H9 (cell line): ENCODE measurements around the gene APOBR. TPM values are rescaled to one million over a fixed set of nuclear protein-coding genes. Genes with fewer than 3 reads are reported as not detected.

Experiments used
- DNase-seq: peaks from one replicate; pipeline ENCODE4 v3.0.0-alpha.2; 2017
- H2AFZ ChIP-seq: one replicate; pipeline ENCODE4 v1.6.1; 2013; ENCODE audit warnings: mild to moderate bottlenecking, low read length, control low read depth, moderate library complexity
- H2AK5ac ChIP-seq: 2 replicates; pipeline ENCODE4 v1.6.1; 2013; ENCODE audit warnings: low read length, control low read depth, mixed read lengths; ENCODE audit not compliant: insufficient read length
- H2BK120ac ChIP-seq: one replicate; pipeline ENCODE4 v1.6.1; 2013; ENCODE audit warnings: low read depth, mild to moderate bottlenecking, low read length, control low read depth, inconsistent platforms; ENCODE audit not compliant: poor library complexity, severe bottlenecking
- H2BK12ac ChIP-seq: 2 replicates; pipeline ENCODE4 v1.6.1; 2013; ENCODE audit warnings: low read length, control low read depth, mixed read lengths, low read depth; ENCODE audit not compliant: insufficient read length
- H2BK15ac ChIP-seq: 2 replicates; pipeline ENCODE4 v1.6.1; 2013; ENCODE audit warnings: low read depth, low read length, control low read depth
- H2BK20ac ChIP-seq: one replicate; pipeline ENCODE4 v1.6.1; 2013; ENCODE audit warnings: low read depth, mild to moderate bottlenecking, low read length, control low read depth, inconsistent platforms; ENCODE audit not compliant: poor library complexity, severe bottlenecking
- H2BK5ac ChIP-seq: 2 replicates; pipeline ENCODE4 v1.6.1; 2013; ENCODE audit warnings: low read length, control low read depth, mixed read lengths; ENCODE audit not compliant: insufficient read length
- H3K14ac ChIP-seq: 2 replicates; pipeline ENCODE4 v1.6.1; 2013; ENCODE audit warnings: low read length, control low read depth; ENCODE audit not compliant: insufficient read depth
- H3K18ac ChIP-seq: 2 replicates; pipeline ENCODE4 v1.6.1; 2013; ENCODE audit warnings: low read depth, mild to moderate bottlenecking, mixed read lengths, low read length, control low read depth; ENCODE audit not compliant: insufficient read length
- H3K23ac ChIP-seq: 2 replicates; pipeline ENCODE4 v1.6.1; 2013; ENCODE audit warnings: low read length, control low read depth, mixed read lengths, low read depth; ENCODE audit not compliant: insufficient read length
- H3K23me2 ChIP-seq: 2 replicates; pipeline ENCODE4 v1.6.1; 2013; ENCODE audit warnings: low read depth, mild to moderate bottlenecking, mixed read lengths, low read length, control low read depth; ENCODE audit not compliant: insufficient read length, poor library complexity, severe bottlenecking
- H3K27ac ChIP-seq: 2 replicates; pipeline ENCODE4 v1.5.1; 2013; ENCODE audit warnings: low read length, control low read depth, mixed read lengths, low read depth; ENCODE audit not compliant: insufficient read length
- H3K27me3 ChIP-seq: 2 replicates; pipeline ENCODE4 v1.6.1; 2013; ENCODE audit warnings: low read length, control low read depth, inconsistent platforms; ENCODE audit not compliant: insufficient read depth
- H3K4ac ChIP-seq: 2 replicates; pipeline ENCODE4 v1.6.1; 2013; ENCODE audit warnings: low read depth, mild to moderate bottlenecking, control low read depth, inconsistent platforms, low read length, moderate library complexity
- H3K4me1 ChIP-seq: 2 replicates; pipeline ENCODE4 v1.6.1; 2013; ENCODE audit warnings: low read length, control low read depth, inconsistent platforms; ENCODE audit not compliant: insufficient read depth
- H3K4me2 ChIP-seq: 2 replicates; pipeline ENCODE4 v1.6.1; 2013; ENCODE audit warnings: low read length, control low read depth, mixed read lengths; ENCODE audit not compliant: insufficient read length, insufficient read depth
- H3K56ac ChIP-seq: 2 replicates; pipeline ENCODE4 v1.6.1; 2013; ENCODE audit warnings: low read depth, mild to moderate bottlenecking, mixed read lengths, low read length, control low read depth; ENCODE audit not compliant: insufficient read length
- H3K79me1 ChIP-seq: 2 replicates; pipeline ENCODE4 v1.6.1; 2013; ENCODE audit warnings: low read depth, mild to moderate bottlenecking, moderate library complexity, low read length, control low read depth, inconsistent platforms; ENCODE audit not compliant: insufficient read depth, poor library complexity, severe bottlenecking
- H3K79me2 ChIP-seq: 2 replicates; pipeline ENCODE4 v1.6.1; 2013; ENCODE audit warnings: low read length, control low read depth, inconsistent platforms; ENCODE audit not compliant: insufficient read depth
- H3K9ac ChIP-seq: 2 replicates; pipeline ENCODE4 v1.6.1; 2013; ENCODE audit warnings: low read length, control low read depth, mixed read lengths; ENCODE audit not compliant: insufficient read length; ENCODE audit errors: extremely low read depth
- H3K9me3 ChIP-seq: one replicate; pipeline ENCODE4 v1.6.1; 2013; ENCODE audit warnings: low read depth, low read length, inconsistent platforms; ENCODE audit not compliant: control insufficient read depth
- H3T11ph ChIP-seq: one replicate; pipeline ENCODE4 v1.6.1; 2013; ENCODE audit warnings: mild to moderate bottlenecking, low read length, control low read depth, inconsistent platforms
- H4K20me1 ChIP-seq: one replicate; pipeline ENCODE4 v1.6.1; 2013; ENCODE audit not compliant: control insufficient read depth, insufficient read length, insufficient read depth
- H4K5ac ChIP-seq: 2 replicates; pipeline ENCODE4 v1.6.1; 2013; ENCODE audit warnings: low read depth, mild to moderate bottlenecking, mixed read lengths, low read length, control low read depth; ENCODE audit not compliant: insufficient read length
- H4K8ac ChIP-seq: replicated peaks from 2 replicates; pipeline ENCODE4 v1.6.1; 2013; ENCODE audit warnings: low read length, control low read depth, mixed read lengths, low read depth; ENCODE audit not compliant: insufficient read length
- H4K91ac ChIP-seq: 2 replicates; pipeline ENCODE4 v1.6.1; 2013; ENCODE audit warnings: low read depth, mild to moderate bottlenecking, moderate library complexity, mixed read lengths, low read length, control low read depth; ENCODE audit not compliant: insufficient read length
- H3K27ac Mint-ChIP-seq, 3 experiments: 2 replicates in 2 of 3; 3 replicates in 1 of 3; pipeline ENCODE4 v1.8.0; 2020 to 2021; ENCODE audit warnings: mixed read lengths in 3 of 3, mild to moderate bottlenecking in 1 of 3, moderate library complexity in 1 of 3
- H3K27me3 Mint-ChIP-seq: 2 replicates; pipeline ENCODE4 v1.8.0; 2021; ENCODE audit warnings: low read depth, mild to moderate bottlenecking, moderate library complexity, mixed read lengths
- H3K36me3 Mint-ChIP-seq, 3 experiments: 2 replicates in 2 of 3; 3 replicates in 1 of 3; pipeline ENCODE4 v1.8.0; 2020 to 2021; ENCODE audit warnings: low read depth in 3 of 3, mixed read lengths in 3 of 3; ENCODE audit not compliant: insufficient read depth in 1 of 3
- H3K4me1 Mint-ChIP-seq, 2 experiments: 2 replicates each; pipeline ENCODE4 v1.8.0; 2020; ENCODE audit warnings: mixed read lengths in 2 of 2
- H3K4me3 Mint-ChIP-seq, 2 experiments: 2 replicates in 1 of 2; 3 replicates in 1 of 2; pipeline ENCODE4 v1.8.0; 2020 to 2021; ENCODE audit warnings: mild to moderate bottlenecking in 2 of 2, mixed read lengths in 2 of 2, moderate library complexity in 1 of 2
- H3K9me3 Mint-ChIP-seq, 2 experiments: 2 replicates in 1 of 2; 3 replicates in 1 of 2; pipeline ENCODE4 v1.8.0; 2020; ENCODE audit warnings: mild to moderate bottlenecking in 2 of 2, mixed read lengths in 2 of 2, moderate library complexity in 1 of 2
- CTCF ChIP-seq: fragments of 200-600 bp; sonication (generic); conservative IDR thresholded peaks from 3 replicates; pipeline ENCODE4 v1.8.0; 2021; ENCODE audit warnings: antibody characterized with exemption, mild to moderate bottlenecking
- WGBS: extraction: QIAGEN DNeasy Blood & Tissue Kit; methylation state at CpG from one replicate; pipeline ENCODE4 v1.1.7; 2013; ENCODE audit warnings: missing lambda C conversion rate, low lambda C conversion rate, mixed read lengths; ENCODE audit not compliant: insufficient read length; ENCODE audit errors: extremely low coverage; 5-methylcytosine and 5-hydroxymethylcytosine counted together
- total RNA-seq: library from RNA; stranded (reverse); gene quantifications from 2 replicates; pipeline ENCODE4 v1.2.1, GENCODE V29; 2021

Gene APOBR
- total RNA-seq, 1 experiment from 2014 or later, result not detected

GRCh38 chr16:28486266-28486665 lies 8.2 kb upstream of the APOBR start:
- DNase-seq, result no peak
- WGBS, result no CpG with 5 or more reads among the region's 5 CpGs
- H2BK20ac ChIP-seq, result no peak overlapping the region

More at GRCh38 chr16:28486266-28486665, 8.2 kb upstream of the APOBR start:
- Histone ChIP-seq H3K4ac (no peak overlapping the region), H3K9me3 (no peaks in the 10 kb centered on the region), H3K27me3 (no peaks in the 10 kb centered on the region), H2BK5ac (no peak overlapping the region), H3K23me2 (peaks cover 2% of the 10 kb centered on the region), H4K5ac (no peak overlapping the region), H2AFZ (no peak overlapping the region), H3K4me1 (no peaks in the 10 kb centered on the region), H3K14ac (no peak overlapping the region), H3K56ac (no peak overlapping the region), H4K8ac (no peak overlapping the region), H2BK15ac (no peak overlapping the region), H3K27ac (no peak overlapping the region), H3K79me2 (no peaks in the 10 kb centered on the region), H3T11ph (no peak overlapping the region), H3K4me2 (no peak overlapping the region), H2BK120ac (no peak overlapping the region), H3K18ac (no peak overlapping the region), H3K23ac (no peak overlapping the region), H3K9ac (no peak overlapping the region), H3K79me1 (no peaks in the 10 kb centered on the region), H4K91ac (no peak overlapping the region), H2AK5ac (no peak overlapping the region), H2BK12ac (no peak overlapping the region), H4K20me1 (no peaks in the 10 kb centered on the region)
- Mint-ChIP-seq H3K4me3 (no peak overlapping the region), H3K9me3 (no peaks in the 10 kb centered on the region), H3K27me3 (no peaks in the 10 kb centered on the region), H3K4me1 (0 out of 4 replicates have a peak, but pooled peaks cover 2 to 3% of the 10 kb centered on the region in 2 experiments), H3K27ac (no peak overlapping the region), H3K36me3 (peaks cover 5 to 31% (median 23%) of the 10 kb centered on the region in 3 experiments; a peak in 6 of 7 replicates)
- no peak for TF ChIP-seq CTCF
